NCI-H2029 treated with DMSO at 0.1 percent for 48 hours (cell line): ENCODE results near the gene UQCC2.

Experiments
- DNase-seq: peaks from one replicate; lab custom pipeline; 2025; lab: John Stamatoyannopoulos, UW

UQCC2 gene

GRCh38 chr6:33711140-33712129 is at the start of gene UQCC2:
TSS of gene UQCC2 (minus strand) at chr6:33711700. CDS start at chr6:33711686, 14 bp downstream.
- peak; percentile 88 for DNase-seq

- peak; percentile 55 for DNase-seq
Measured at GRCh38 chr6:33759887-33760629, 48.6 kb upstream of the UQCC2 start.

GRCh38 chr6:33758815-33759216 is 47.3 kb upstream of the UQCC2 start:
- no peak for DNase-seq

- peak; percentile 15 for DNase-seq
Measured at GRCh38 chr6:33757906-33758305, 46.4 kb upstream of the UQCC2 start.

- no peak for DNase-seq
Measured at GRCh38 chr6:33757113-33757512, 45.6 kb upstream of the UQCC2 start.

GRCh38 chr6:33756211-33756954 is 44.9 kb upstream of the UQCC2 start:
- no peak for DNase-seq

- DNase-seq = peak; percentile 37
Measured at GRCh38 chr6:33755070-33755869, 43.8 kb upstream of the UQCC2 start.

GRCh38 chr6:33754222-33754621 is 42.7 kb upstream of the UQCC2 start:
- no peak for DNase-seq

- DNase-seq = no peak
Measured at GRCh38 chr6:33752646-33753015, 41.1 kb upstream of the UQCC2 start.

GRCh38 chr6:33751771-33752645 is 40.5 kb upstream of the UQCC2 start:
- no peak for DNase-seq

GRCh38 chr6:33750244-33750991 is 38.9 kb upstream of the UQCC2 start:
- no peak for DNase-seq

GRCh38 chr6:33749401-33749800 is 37.9 kb upstream of the UQCC2 start:
- DNase-seq = no peak

- no peak for DNase-seq
Measured at GRCh38 chr6:33748841-33749240, 37.3 kb upstream of the UQCC2 start.

GRCh38 chr6:33747823-33748222 is 36.3 kb upstream of the UQCC2 start:
- no peak for DNase-seq

GRCh38 chr6:33746651-33747100 is 35.2 kb upstream of the UQCC2 start, which contains the start of gene IP6K3:
TSS of gene IP6K3 (minus strand) at chr6:33746905. CDS start at chr6:33735476, 11,429 bp downstream.
- no peak for DNase-seq

GRCh38 chr6:33746036-33746600 is 34.6 kb upstream of the UQCC2 start:
- DNase-seq = no peak

GRCh38 chr6:33745548-33745947 is 34.0 kb upstream of the UQCC2 start:
- no peak for DNase-seq

GRCh38 chr6:33744895-33745546 is 33.5 kb upstream of the UQCC2 start:
- DNase-seq = no peak
